IMR-90 (cell line): ENCODE data around the gene PLXNB3. TPM values are rescaled to one million over a fixed set of nuclear protein-coding genes. Genes with fewer than 3 reads are reported as not detected.

Experiments used
- ATAC-seq: fragments of 200-7000 bp; cut with Tn5 transposase; 2 replicates; pipeline ENCODE4 v1.9.1; 2020; ENCODE audit warnings: low read depth, mild to moderate bottlenecking, moderate library complexity
- BruUV-seq: library from RNA; stranded (reverse); fragments of 400-500 nt; replicated peaks from 2 replicates; lab custom pipeline; 2021; lab: Mats Ljungman, UMichigan
- CTCF ChIA-PET: fragments of 300-600 bp; formaldehyde crosslinking; extraction: SDS; loops from one replicate; lab custom pipeline; 2021; ENCODE audit warnings: antibody characterized with exemption; lab: Yijun Ruan, JAX
- POLR2A ChIA-PET: fragments of 300-600 bp; sonication (Branson Sonifier 250); formaldehyde crosslinking; loops from one replicate; lab custom pipeline; 2022; ENCODE audit warnings: antibody characterized with exemption; ENCODE audit not compliant: unreplicated experiment; lab: Charles Lee
- DNase-seq: peaks from one replicate; pipeline ENCODE4 v3.0.0; 2013
- H2AFZ ChIP-seq: replicated peaks from 2 replicates; pipeline ENCODE3; 2013; ENCODE audit warnings: low read length, mild to moderate bottlenecking; ENCODE audit not compliant: poor library complexity
- H2AK5ac ChIP-seq: 2 replicates; pipeline ENCODE4 v1.6.1; 2013; ENCODE audit warnings: low read depth, low read length, inconsistent platforms
- H2AK9ac ChIP-seq: replicated peaks from 2 replicates; pipeline ENCODE3; 2013; ENCODE audit warnings: mild to moderate bottlenecking, low read depth, low read length, moderate library complexity; ENCODE audit not compliant: poor library complexity
- H2BK120ac ChIP-seq: 2 replicates; pipeline ENCODE4 v1.6.1; 2013; ENCODE audit warnings: low read depth, low read length, inconsistent platforms
- H2BK15ac ChIP-seq: 3 replicates; pipeline ENCODE4 v1.6.1; 2013; ENCODE audit warnings: low read depth, low read length, inconsistent platforms
- H2BK20ac ChIP-seq: 2 replicates; pipeline ENCODE4 v1.6.1; 2013; ENCODE audit warnings: low read depth, mild to moderate bottlenecking, inconsistent platforms, low read length, moderate library complexity
- H2BK5ac ChIP-seq: 2 replicates; pipeline ENCODE4 v1.6.1; 2013; ENCODE audit warnings: mild to moderate bottlenecking, low read depth, low read length, inconsistent platforms; ENCODE audit not compliant: poor library complexity, severe bottlenecking
- H3K14ac ChIP-seq: replicated peaks from 2 replicates; pipeline ENCODE4 v1.6.1; 2013; ENCODE audit warnings: low read depth, low read length, inconsistent platforms
- H3K18ac ChIP-seq: 2 replicates; pipeline ENCODE4 v1.6.1; 2013; ENCODE audit warnings: low read depth, low read length, control low read depth
- H3K23ac ChIP-seq: 2 replicates; pipeline ENCODE4 v1.6.1; 2013; ENCODE audit warnings: low read depth, low read length, inconsistent platforms
- H3K27ac ChIP-seq: 2 replicates; pipeline ENCODE4 v1.5.1; 2013; ENCODE audit warnings: mild to moderate bottlenecking, control low read depth, low read length; ENCODE audit not compliant: insufficient read depth
- H3K27me3 ChIP-seq: 2 replicates; pipeline ENCODE4 v1.6.1; 2013; ENCODE audit warnings: low read length; ENCODE audit not compliant: control insufficient read depth, insufficient read depth
- H3K36me3 ChIP-seq: 2 replicates; pipeline ENCODE4 v1.6.1; 2013; ENCODE audit warnings: low read length, mixed read lengths; ENCODE audit not compliant: control insufficient read depth, insufficient read depth
- H3K4ac ChIP-seq: 2 replicates; pipeline ENCODE4 v1.6.1; 2013; ENCODE audit warnings: low read depth, low read length, inconsistent platforms
- H3K4me1 ChIP-seq: 2 replicates; pipeline ENCODE4 v1.6.1; 2013; ENCODE audit warnings: low read length, mixed read lengths; ENCODE audit not compliant: control insufficient read depth, insufficient read depth
- H3K4me2 ChIP-seq: 2 replicates; pipeline ENCODE4 v1.6.1; 2013; ENCODE audit warnings: low read depth, mild to moderate bottlenecking, control low read depth, low read length, moderate library complexity
- H3K4me3 ChIP-seq: 2 replicates; pipeline ENCODE4 v1.5.1; 2013; ENCODE audit warnings: low read depth, mild to moderate bottlenecking, control low read depth, low read length, moderate library complexity; ENCODE audit not compliant: insufficient read depth
- H3K56ac ChIP-seq: 2 replicates; pipeline ENCODE4 v1.6.1; 2013; ENCODE audit warnings: low read length, inconsistent platforms; ENCODE audit not compliant: insufficient read depth; ENCODE audit errors: extremely low read depth
- H3K79me1 ChIP-seq, 2 experiments: 2 replicates each; pipeline ENCODE4 v1.6.1; 2013; ENCODE audit warnings: low read length in 2 of 2, inconsistent platforms in 1 of 2, low read depth in 1 of 2
- H3K9ac ChIP-seq: 2 replicates; pipeline ENCODE4 v1.6.1; 2013; ENCODE audit warnings: low read depth, low read length, control low read depth
- H3K9me1 ChIP-seq: 2 replicates; pipeline ENCODE4 v1.6.1; 2013; ENCODE audit warnings: low read length, inconsistent platforms; ENCODE audit not compliant: insufficient read depth
- H3K9me3 ChIP-seq: 2 replicates; pipeline ENCODE4 v1.6.1; 2013; ENCODE audit warnings: low read length; ENCODE audit not compliant: control insufficient read depth, insufficient read depth
- H4K20me1 ChIP-seq: 2 replicates; pipeline ENCODE4 v1.6.1; 2013; ENCODE audit warnings: low read length, inconsistent platforms; ENCODE audit not compliant: insufficient read depth
- H4K5ac ChIP-seq: 2 replicates; pipeline ENCODE4 v1.6.1; 2013; ENCODE audit warnings: mild to moderate bottlenecking, low read depth, low read length, control low read depth
- H4K8ac ChIP-seq, 2 experiments: 2 replicates each; pipeline ENCODE4 v1.6.1; 2013; ENCODE audit warnings: low read depth in 2 of 2, low read length in 2 of 2, control low read depth in 1 of 2, inconsistent platforms in 1 of 2
- H4K91ac ChIP-seq: 2 replicates; pipeline ENCODE4 v1.6.1; 2013; ENCODE audit warnings: low read depth, low read length, inconsistent platforms; ENCODE audit not compliant: insufficient read depth
- BHLHE40 ChIP-seq: fragments of 150-350 bp; IDR thresholded peaks from 2 replicates; pipeline ENCODE4 v1.6.1; 2016; ENCODE audit warnings: mild to moderate bottlenecking, low read depth, low read length
- CEBPB ChIP-seq: IDR thresholded peaks from 2 replicates; pipeline ENCODE4 v1.6.1; 2012; ENCODE audit warnings: low read depth, low read length, improper control_type of control experiment
- CHD1 ChIP-seq: IDR thresholded peaks from 2 replicates; pipeline ENCODE4 v1.6.1; 2012; ENCODE audit warnings: low read depth, low read length, improper control_type of control experiment
- FOS ChIP-seq: fragments of 150-350 bp; IDR thresholded peaks from 2 replicates; pipeline ENCODE4 v1.6.1; 2016; ENCODE audit warnings: low read depth, low read length
- MAZ ChIP-seq: IDR thresholded peaks from 2 replicates; pipeline ENCODE4 v1.6.1; 2012; ENCODE audit warnings: low read depth, mild to moderate bottlenecking, low read length, improper control_type of control experiment, moderate library complexity, borderline replicate concordance
- MXI1 ChIP-seq: IDR thresholded peaks from 2 replicates; pipeline ENCODE4 v1.6.1; 2012; ENCODE audit warnings: low read depth, mild to moderate bottlenecking, low read length, moderate library complexity, borderline replicate concordance
- NFE2L2 ChIP-seq: fragments of 150-350 bp; IDR thresholded peaks from 2 replicates; pipeline ENCODE4 v1.6.1; 2016; ENCODE audit warnings: low read depth, mild to moderate bottlenecking, low read length
- POLR2A ChIP-seq: IDR thresholded peaks from 2 replicates; pipeline ENCODE4 v1.6.1; 2012; ENCODE audit warnings: mild to moderate bottlenecking, low read depth, low read length
- RAD21 ChIP-seq: IDR thresholded peaks from 2 replicates; pipeline ENCODE4 v1.6.1; 2012; ENCODE audit warnings: low read length, improper control_type of control experiment
- RCOR1 ChIP-seq: IDR thresholded peaks from 2 replicates; pipeline ENCODE4 v1.6.1; 2012; ENCODE audit warnings: mild to moderate bottlenecking, low read length, improper control_type of control experiment; ENCODE audit not compliant: insufficient replicate concordance
- RFX5 ChIP-seq: IDR thresholded peaks from 2 replicates; pipeline ENCODE4 v1.8.0; 2012; ENCODE audit warnings: low read depth, mild to moderate bottlenecking, low read length, moderate library complexity
- SMC3 ChIP-seq: fragments of 150-350 bp; IDR thresholded peaks from 2 replicates; pipeline ENCODE4 v1.6.1; 2016; ENCODE audit warnings: low read depth, mild to moderate bottlenecking, antibody characterized with exemption, low read length, moderate library complexity
- WGBS, 2 experiments: methylation state at CpG; one replicate each; pipeline versions ENCODE4 v1.1.5 to v1.1.7; 2013; ENCODE audit warnings: missing lambda C conversion rate in 2 of 2; ENCODE audit not compliant: insufficient read length in 1 of 2; ENCODE audit errors: extremely low coverage in 2 of 2; 5-methylcytosine and 5-hydroxymethylcytosine counted together
- dilution Hi-C: fragments of 300-500 bp; cut with HindIII; formaldehyde crosslinking; loops from one replicate; pipeline ENCODE4 v1.14.3; 2018; ENCODE audit warnings: low sequenced_read_pairs; ENCODE audit not compliant: unreplicated experiment
- in situ Hi-C: fragments of 300-500 bp; cut with MboI; formaldehyde crosslinking; loops from 3 replicates; pipeline ENCODE4 v1.14.3; 2019; ENCODE audit warnings: low sequenced_read_pairs, inconsistent platforms, mixed read lengths
- intact Hi-C: fragments of 100-400 bp; cut with micrococcal nuclease; formaldehyde crosslinking; loops from 2 replicates; pipeline ENCODE4 v1.10.0; 2022
- polyA plus RNA-seq, 3 experiments: library from polyadenylated mRNA; depleted of rRNA; stranded (reverse); fragments of >200 nt; gene quantifications; 2 replicates each; pipeline ENCODE4 v1.2.3, GENCODE V29; 2012; ENCODE audit warnings: low replicate concordance in 1 of 3
- total RNA-seq: library from RNA; depleted of rRNA; stranded (reverse); fragments of >200 nt; gene quantifications from 2 replicates; pipeline ENCODE4 v1.2.3, GENCODE V29; 2012
- TF ChIP-seq, protein P1 (sequence below): conservative IDR thresholded peaks from 2 replicates; pipeline ENCODE4 v1.5.1; 2012; ENCODE audit warnings: mild to moderate bottlenecking, low read depth, low read length, improper control_type of control experiment
- TF ChIP-seq, protein P2 (sequence below): fragments of 150-350 bp; IDR thresholded peaks from 2 replicates; pipeline ENCODE4 v1.6.1; 2017; ENCODE audit warnings: mild to moderate bottlenecking, antibody characterized with exemption, low read length, low read depth

Gene PLXNB3
- total and polyA plus RNA-seq, 2 of the 4 experiments (the other 2 are of a cell fraction), result 0.36 to 22.3 TPM

GRCh38 chrX:153732401-153732800 is 31.6 kb upstream of the PLXNB3 start:
- Histone ChIP-seq H3K9me3 (no peaks in the 10 kb centered on the region; the same call in 1 of the 2 replicates), H4K8ac (no peak overlapping the region), H2BK120ac (no peak overlapping the region), H2BK5ac (no peak overlapping the region), H4K91ac (no peak overlapping the region), H3K27ac (no peak overlapping the region), H2AK5ac (no peak overlapping the region), H3K79me1 (peaks cover 0 to 11% of the 10 kb centered on the region in 2 experiments; a peak in 1 of 4 replicates), H2AK9ac (no peak overlapping the region), H4K5ac (no peak overlapping the region), H3K4me1 (peaks cover 2% of the 10 kb centered on the region; the same call in 1 of the 2 replicates), H3K18ac (no peak overlapping the region), H3K36me3 (peaks cover 11% of the 10 kb centered on the region; the same call in 1 of the 2 replicates), H4K20me1 (no peaks in the 10 kb centered on the region), H3K4me3 (no peak overlapping the region), H2BK15ac (no peak overlapping the region), H3K9me1 (0 out of 2 replicates have a peak, but pooled peaks cover 5% of the 10 kb centered on the region), H3K27me3 (no peaks in the 10 kb centered on the region), H2BK20ac (no peak overlapping the region), H3K9ac (no peak overlapping the region), H2AFZ (no peak overlapping the region), H3K14ac (no peak overlapping the region), H3K23ac (no peak overlapping the region), H3K56ac (no peak overlapping the region), H3K4ac (no peak overlapping the region), H3K4me2 (no peak overlapping the region)
- DNase-seq (no peak), ATAC-seq (no peak)
- TF ChIP-seq NFE2L2 (no peak), CHD1 (no peak), SMC3 (no peak), BHLHE40 (no peak), MXI1 (no peak), RFX5 (no peak), POLR2A (no peak), RAD21 (no peak), RCOR1 (no peak), CEBPB (no peak), FOS (no peak), MAZ (no peak)
- TF ChIP-seq, protein P1, sequence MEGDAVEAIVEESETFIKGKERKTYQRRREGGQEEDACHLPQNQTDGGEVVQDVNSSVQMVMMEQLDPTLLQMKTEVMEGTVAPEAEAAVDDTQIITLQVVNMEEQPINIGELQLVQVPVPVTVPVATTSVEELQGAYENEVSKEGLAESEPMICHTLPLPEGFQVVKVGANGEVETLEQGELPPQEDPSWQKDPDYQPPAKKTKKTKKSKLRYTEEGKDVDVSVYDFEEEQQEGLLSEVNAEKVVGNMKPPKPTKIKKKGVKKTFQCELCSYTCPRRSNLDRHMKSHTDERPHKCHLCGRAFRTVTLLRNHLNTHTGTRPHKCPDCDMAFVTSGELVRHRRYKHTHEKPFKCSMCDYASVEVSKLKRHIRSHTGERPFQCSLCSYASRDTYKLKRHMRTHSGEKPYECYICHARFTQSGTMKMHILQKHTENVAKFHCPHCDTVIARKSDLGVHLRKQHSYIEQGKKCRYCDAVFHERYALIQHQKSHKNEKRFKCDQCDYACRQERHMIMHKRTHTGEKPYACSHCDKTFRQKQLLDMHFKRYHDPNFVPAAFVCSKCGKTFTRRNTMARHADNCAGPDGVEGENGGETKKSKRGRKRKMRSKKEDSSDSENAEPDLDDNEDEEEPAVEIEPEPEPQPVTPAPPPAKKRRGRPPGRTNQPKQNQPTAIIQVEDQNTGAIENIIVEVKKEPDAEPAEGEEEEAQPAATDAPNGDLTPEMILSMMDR, result no peak
- TF ChIP-seq, protein P2, sequence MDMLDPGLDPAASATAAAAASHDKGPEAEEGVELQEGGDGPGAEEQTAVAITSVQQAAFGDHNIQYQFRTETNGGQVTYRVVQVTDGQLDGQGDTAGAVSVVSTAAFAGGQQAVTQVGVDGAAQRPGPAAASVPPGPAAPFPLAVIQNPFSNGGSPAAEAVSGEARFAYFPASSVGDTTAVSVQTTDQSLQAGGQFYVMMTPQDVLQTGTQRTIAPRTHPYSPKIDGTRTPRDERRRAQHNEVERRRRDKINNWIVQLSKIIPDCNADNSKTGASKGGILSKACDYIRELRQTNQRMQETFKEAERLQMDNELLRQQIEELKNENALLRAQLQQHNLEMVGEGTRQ, result no peak
- WGBS, 2 experiments, result 83% methylated on average over 9 of the region's 14 CpGs; no CpG with 5 or more reads in 1 of the 2 experiments
- in situ Hi-C loops (no loop called here), intact Hi-C loops (no loop called here), dilution Hi-C loops (no loop called here)
- ChIA-PET POLR2A (no interaction called here), CTCF (no interaction called here)
- BruUV-seq, result no TSS peak
